ENCODE results near the gene RPL7A. TPM values are rescaled to one million over a fixed set of nuclear protein-coding genes. Genes with fewer than 3 reads are reported as not detected.
"Not testable (repeated sequence)": the region's sequence is repeated elsewhere in the genome, so short reads cannot be mapped to it uniquely, and the experiment has no call there.

The RPL7A gene
- total RNA-seq, 2 donors from 2014 or later, result 2,417 to 2,552 TPM

DNA sequence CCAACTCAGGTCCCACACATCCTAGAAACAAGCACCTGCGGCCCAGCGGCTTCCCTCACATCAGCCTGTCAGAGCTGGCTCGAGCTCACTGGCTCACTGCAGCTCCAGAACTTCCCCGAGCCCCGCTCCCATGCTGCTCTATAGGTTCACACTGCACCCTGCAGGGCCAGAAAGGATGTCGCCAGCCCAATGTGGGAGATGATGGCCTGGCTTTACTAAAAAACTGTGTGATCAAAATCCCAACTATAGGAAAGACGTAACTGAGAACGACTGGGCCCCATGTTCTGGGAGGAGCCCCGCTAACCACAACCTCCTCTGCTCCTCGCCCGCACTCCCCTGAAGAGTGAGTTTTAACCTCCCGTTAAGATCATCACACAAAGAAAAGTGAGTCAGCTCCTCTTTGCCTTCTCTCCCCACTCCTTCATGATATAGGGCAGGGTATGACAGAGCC lies 23.3 kb downstream of the RPL7A start:
- H3K4me1 Mint-ChIP-seq, result peaks cover 64% of the 10 kb centered on the region
- ATAC-seq (peak; percentile 70), DNase-seq (peak; percentile 22 to 64 (median 52))
- peak overlapping the region; percentile 92 for H3K4me3 Mint-ChIP-seq
- no peaks in the 10 kb centered on the region for H3K9me3 ChIP-seq (ENCODE audit: control insufficient read depth, low read length, poor library complexity, severe bottlenecking)
- peak overlapping the region; percentile 98 for H3K27ac Mint-ChIP-seq
- peaks cover 4% of the 10 kb centered on the region for H3K36me3 Mint-ChIP-seq (ENCODE audit: low read depth)
- no peaks in the 10 kb centered on the region for H3K27me3 Mint-ChIP-seq

DNA sequence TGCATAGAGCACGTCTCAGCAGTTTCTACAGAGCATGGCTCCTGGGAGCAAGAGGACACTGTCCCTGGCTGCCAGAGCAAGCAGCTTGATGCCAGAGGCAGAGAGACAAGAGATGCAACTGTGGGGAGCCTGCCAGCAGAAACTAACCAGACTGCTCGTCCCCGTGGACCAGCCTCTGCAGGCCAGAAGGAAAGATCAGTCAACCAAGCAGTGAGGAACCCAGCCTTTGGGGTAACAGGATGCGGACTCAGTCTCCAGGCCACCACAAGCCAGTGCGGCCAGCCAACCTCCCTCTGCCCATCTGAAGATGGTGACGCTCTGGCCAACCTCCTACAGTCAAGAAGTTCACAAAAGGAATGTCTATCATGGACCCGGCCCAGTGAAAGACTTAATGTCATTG lies 24.1 kb downstream of the RPL7A start:
- H3K4me1 Mint-ChIP-seq, result peaks cover 61% of the 10 kb centered on the region
- no peaks in the 10 kb centered on the region for H3K9me3 ChIP-seq (ENCODE audit: control insufficient read depth, low read length, poor library complexity, severe bottlenecking)
- H3K36me3 Mint-ChIP-seq (ENCODE audit: low read depth), result peaks cover 4% of the 10 kb centered on the region
- no peaks in the 10 kb centered on the region for H3K27me3 Mint-ChIP-seq
- ATAC-seq (no peak), DNase-seq (no peak)
- H3K27ac Mint-ChIP-seq, result peak overlapping the region; percentile 98
- H3K4me3 Mint-ChIP-seq, result peak overlapping the region; percentile 56

GRCh38 chr9:133374612-133375115 lies 26.6 kb downstream of the RPL7A start:
- Mint-ChIP-seq H3K27ac (peak overlapping the region; percentile 98), H3K4me1 (peaks cover 42% of the 10 kb centered on the region), H3K4me3 (peak overlapping the region; percentile 93), H3K27me3 (no peaks in the 10 kb centered on the region), H3K36me3 (ENCODE audit: low read depth) (peaks cover 4% of the 10 kb centered on the region)
- no peak for DNase-seq
- no peak for ATAC-seq
- no peaks in the 10 kb centered on the region for H3K9me3 ChIP-seq (ENCODE audit: control insufficient read depth, low read length, poor library complexity, severe bottlenecking)

DNA sequence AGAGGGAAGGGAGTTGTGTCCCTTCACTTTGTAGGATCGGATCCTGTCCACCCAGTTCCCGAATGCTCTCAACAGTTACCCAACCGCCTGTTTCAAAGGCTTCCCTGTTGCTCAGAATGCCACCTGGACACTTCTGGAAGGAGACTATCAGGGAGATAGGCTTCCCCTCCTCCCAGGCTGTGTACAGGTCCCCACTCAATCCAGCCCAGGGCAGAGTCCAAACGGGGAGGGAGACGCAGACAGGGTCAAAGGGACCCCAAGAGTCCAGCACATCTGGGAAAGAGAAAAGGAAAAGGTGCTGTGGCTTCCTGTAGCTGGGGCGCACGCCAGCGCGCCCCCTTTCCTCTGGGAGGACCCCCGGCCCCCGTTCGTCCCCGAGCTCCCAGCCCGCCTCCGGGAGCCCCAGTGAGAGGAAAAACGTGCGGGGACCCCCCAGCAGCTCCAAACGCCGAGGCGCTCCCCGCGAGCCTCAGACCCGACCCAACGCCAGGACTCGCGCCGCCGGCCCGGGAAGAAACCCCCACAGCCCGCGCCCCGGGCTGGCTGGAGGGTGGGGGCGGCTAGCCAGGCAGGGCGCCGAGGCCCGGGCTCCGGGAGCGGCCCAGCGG lies 27.2 kb downstream of the RPL7A start:
- no peak for DNase-seq
- no peak for ATAC-seq
- Mint-ChIP-seq H3K27ac (peak overlapping the region; percentile 98), H3K4me1 (peaks cover 37% of the 10 kb centered on the region), H3K27me3 (no peaks in the 10 kb centered on the region), H3K36me3 (ENCODE audit: low read depth) (peaks cover 4% of the 10 kb centered on the region), H3K4me3 (peak overlapping the region; percentile 93)
- no peaks in the 10 kb centered on the region for H3K9me3 ChIP-seq (ENCODE audit: control insufficient read depth, low read length, poor library complexity, severe bottlenecking)

DNA sequence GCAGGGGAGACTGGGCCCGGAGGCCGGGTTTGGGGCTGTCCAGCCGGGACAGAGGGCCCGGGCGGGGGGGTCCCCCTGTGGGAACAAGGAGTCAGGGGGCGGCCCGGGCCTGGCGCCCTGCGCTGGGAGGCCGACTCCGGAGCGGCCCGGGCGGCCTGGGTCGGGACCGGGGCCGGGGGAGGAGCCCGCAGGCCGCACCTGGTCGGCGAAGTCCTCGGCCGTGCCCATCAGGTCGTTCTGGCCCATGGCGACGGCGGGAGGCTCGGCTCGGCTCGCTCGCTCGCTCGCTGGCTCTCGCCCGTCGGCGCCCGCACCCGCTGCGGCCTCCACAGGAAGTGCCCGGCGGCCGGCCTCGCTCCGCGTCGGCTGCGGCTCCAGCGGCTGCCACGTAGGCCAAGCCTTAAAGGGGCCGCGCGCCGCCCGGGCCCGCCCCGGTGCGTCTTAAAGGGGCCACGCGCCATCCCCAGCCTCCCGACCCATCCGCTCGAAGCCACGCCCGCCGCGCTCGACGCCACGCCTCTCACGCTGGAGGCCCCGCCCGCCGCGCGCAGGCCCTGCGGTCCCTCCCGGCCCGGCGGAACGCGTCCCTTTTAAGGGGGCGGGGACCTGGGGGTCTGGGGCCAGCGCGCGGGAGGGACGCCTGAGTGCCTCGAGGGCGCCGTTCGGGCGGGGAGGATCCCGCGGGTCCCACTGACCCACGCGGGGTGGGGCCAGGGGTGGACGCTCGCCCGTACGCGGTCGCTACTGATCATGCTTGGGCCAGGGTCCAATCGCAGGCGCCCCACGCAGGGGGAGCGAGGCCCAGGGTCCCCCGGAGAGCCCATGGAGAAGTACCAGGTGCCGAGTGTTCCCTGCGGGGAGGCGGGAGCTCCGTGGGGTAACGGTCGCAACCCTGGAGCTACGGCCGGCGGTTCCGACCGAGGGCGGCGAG lies 28.0 kb downstream of the RPL7A start, which contains the start of the genes STKLD1 and SURF4:
TSS of gene STKLD1 (plus strand) at position 643 of the 931 bp plus-strand sequence. CDS start at position 751, 108 bp downstream.
TSS of gene SURF4 (minus strand) at position 337 of the 931 bp plus-strand sequence. CDS start at position 246, 91 bp downstream.
- DNase-seq (peak; percentile 91 to 93 (median 92)), ATAC-seq (peak; percentile 84)
- no peaks in the 10 kb centered on the region for H3K27me3 Mint-ChIP-seq
- H3K9me3 ChIP-seq (ENCODE audit: control insufficient read depth, low read length, poor library complexity, severe bottlenecking), result no peaks in the 10 kb centered on the region
- H3K4me3 Mint-ChIP-seq, result peak within 1 kb of the TSS; percentile 93
- peak within 1 kb of the TSS; percentile 98 for H3K27ac Mint-ChIP-seq
- H3K36me3 Mint-ChIP-seq (ENCODE audit: low read depth), result peaks cover 4% of the 10 kb centered on the region
- H3K4me1 Mint-ChIP-seq, result peaks cover 29% of the 10 kb centered on the region

DNA sequence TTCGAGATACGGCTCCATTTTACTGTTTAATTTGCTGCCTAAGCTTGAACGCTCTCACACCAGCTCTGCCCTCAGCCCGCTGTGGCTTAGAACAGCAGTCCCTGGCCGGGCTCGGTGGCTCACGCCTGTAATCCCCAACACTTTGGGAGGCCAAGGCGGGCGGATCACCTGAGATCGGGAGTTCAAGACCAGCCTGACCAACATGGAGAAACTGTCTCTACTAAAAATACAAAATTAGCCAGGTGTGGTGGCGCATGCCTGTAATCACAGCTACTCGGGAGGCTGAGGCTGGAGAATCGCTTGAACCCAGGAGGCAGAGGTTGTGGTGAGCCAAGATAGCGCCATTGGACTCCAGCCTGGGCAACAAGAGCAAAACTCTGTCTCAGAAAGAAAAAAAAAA lies 29.3 kb downstream of the RPL7A start:
- DNase-seq; H3K9me3 ChIP-seq (ENCODE audit: control insufficient read depth, low read length, poor library complexity, severe bottlenecking); H3K27ac Mint-ChIP-seq; ATAC-seq; H3K27me3 Mint-ChIP-seq; H3K36me3 Mint-ChIP-seq (ENCODE audit: low read depth): not testable (repeated sequence)
- Mint-ChIP-seq H3K4me3 (peak overlapping the region; percentile 75), H3K4me1 (peaks cover 16% of the 10 kb centered on the region)

DNA sequence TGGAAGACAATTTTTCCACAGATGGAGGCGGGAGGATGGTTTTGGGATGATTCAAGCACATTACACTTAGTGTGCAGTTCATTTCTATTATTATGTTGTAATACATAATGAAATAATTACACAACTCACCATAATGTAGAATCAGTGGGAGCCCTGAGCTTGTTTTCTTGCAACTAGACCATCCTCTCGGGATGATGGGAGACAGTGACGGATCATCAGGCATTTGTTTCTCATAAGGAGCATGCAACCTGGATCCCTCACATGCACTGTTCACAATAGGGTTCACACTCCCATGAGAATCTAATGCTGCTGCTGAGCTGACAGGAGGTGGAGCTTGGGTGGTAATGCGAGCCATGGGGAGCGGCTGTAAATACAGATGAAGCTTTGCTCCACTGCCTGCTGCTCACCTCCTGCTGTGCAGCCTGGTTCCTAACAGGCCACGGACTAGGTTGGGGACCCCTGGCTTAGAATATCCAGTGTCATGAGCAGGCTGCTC lies 29.8 kb downstream of the RPL7A start:
- no peak for ATAC-seq
- H3K9me3 ChIP-seq (ENCODE audit: control insufficient read depth, low read length, poor library complexity, severe bottlenecking), result no peaks in the 10 kb centered on the region
- DNase-seq, result no peak
- Mint-ChIP-seq H3K36me3 (ENCODE audit: low read depth) (peaks cover 4% of the 10 kb centered on the region), H3K27ac (no peak overlapping the region), H3K27me3 (no peaks in the 10 kb centered on the region), H3K4me3 (no peak overlapping the region), H3K4me1 (peaks cover 11% of the 10 kb centered on the region)

DNA sequence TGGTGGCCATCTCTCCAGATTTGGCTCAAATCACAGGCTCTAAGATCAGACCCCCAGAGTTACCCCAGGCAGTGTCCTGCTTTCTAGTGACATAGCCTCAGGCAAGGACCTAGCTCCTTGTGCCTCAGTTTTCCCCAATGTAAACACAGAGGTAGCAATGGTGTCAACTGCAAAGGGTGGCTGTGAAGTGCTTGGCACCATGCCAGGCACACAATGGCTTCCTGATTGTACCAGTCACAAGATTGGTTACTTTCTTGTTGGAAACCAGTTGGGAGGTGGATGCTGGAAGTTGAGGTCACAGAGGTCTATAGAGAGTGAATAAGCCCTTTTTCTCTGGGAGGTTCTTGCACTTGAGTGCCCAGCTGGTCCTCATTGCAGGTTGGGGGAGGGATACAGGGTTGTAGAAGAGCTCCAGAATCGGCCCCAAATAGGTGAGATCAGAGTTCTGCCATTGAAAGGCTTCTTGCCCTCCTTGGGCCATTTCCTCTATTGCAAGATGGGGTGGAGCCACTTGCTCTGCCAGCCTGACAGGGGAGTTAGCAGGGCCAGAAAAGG lies 30.5 kb downstream of the RPL7A start:
- DNase-seq, result no peak
- Mint-ChIP-seq H3K27ac (no peak overlapping the region), H3K27me3 (no peaks in the 10 kb centered on the region), H3K4me1 (peaks cover 8% of the 10 kb centered on the region), H3K36me3 (ENCODE audit: low read depth) (peaks cover 4% of the 10 kb centered on the region), H3K4me3 (no peak overlapping the region)
- no peaks in the 10 kb centered on the region for H3K9me3 ChIP-seq (ENCODE audit: control insufficient read depth, low read length, poor library complexity, severe bottlenecking)
- no peak for ATAC-seq

DNA sequence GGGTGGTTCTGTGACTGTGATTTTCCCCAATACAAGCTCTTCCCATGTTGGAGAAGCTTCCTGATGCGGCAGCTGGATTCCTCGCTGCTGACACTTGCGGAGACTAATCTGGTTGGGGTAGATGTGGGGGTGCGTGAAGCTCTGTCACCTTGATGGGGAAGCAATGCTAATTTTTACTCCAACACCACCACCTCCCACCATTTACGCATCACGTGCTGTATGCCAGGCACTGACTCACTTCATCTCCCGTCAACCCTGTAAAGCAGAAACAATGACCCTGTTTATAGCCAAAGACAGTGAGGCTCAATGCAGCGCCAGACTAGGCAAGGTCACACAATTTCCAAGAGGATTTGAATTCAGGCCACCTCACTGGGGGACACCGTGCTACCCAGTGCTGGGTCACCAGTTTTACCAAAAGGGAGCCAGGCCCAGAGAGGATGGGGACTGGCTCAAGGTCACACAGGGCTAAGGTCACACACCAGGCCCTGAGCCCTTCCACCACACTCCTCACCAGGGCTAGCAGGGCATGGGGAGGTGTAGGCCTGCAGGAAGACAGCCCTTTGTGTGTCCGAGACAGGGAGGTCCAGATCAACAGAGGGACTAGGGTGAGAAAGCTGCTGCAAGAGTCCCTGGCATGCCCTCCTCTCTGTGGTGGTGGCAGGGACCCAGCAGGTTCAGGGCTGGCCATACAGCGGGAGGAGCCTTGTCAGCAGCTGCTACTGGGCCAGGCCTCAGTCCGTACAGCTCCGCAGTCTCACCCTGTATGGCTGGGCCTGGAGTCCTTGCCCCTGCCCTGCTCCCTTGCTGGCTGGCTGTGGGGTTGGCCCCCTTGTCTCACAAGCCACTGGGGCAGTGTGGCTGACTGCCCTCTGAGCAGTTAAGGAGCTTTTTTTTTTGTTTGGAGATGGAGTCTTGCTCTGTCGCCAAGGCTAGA lies 31.4 kb downstream of the RPL7A start:
- Mint-ChIP-seq H3K4me3 (no peak overlapping the region), H3K27ac (no peak overlapping the region), H3K27me3 (no peaks in the 10 kb centered on the region), H3K36me3 (ENCODE audit: low read depth) (peaks cover 4% of the 10 kb centered on the region), H3K4me1 (peaks cover 8% of the 10 kb centered on the region)
- no peaks in the 10 kb centered on the region for H3K9me3 ChIP-seq (ENCODE audit: control insufficient read depth, low read length, poor library complexity, severe bottlenecking)
- DNase-seq, result no peak
- no peak for ATAC-seq

DNA sequence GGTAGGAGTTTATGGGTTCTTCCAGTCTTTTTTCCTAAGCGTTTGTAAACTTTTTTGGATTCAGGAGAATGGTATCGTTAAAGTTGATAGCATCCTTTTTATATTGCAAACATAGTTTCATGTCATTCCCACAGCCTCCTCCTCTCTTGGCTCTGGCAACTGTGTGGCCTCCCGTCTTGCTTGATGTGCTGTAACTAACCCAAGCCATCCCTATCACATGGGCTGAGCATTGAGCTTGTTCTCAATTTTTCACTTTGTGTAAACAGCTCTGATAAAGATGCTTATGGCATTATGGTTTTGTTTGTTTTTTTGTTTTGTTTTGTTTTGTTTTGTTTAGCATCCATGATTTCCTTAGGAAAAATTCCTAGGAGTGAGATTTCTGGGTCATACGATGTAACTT lies 32.7 kb downstream of the RPL7A start:
- no peaks in the 10 kb centered on the region for H3K36me3 Mint-ChIP-seq (ENCODE audit: low read depth)
- H3K27ac Mint-ChIP-seq, result no peak overlapping the region
- H3K4me1 Mint-ChIP-seq, result no peaks in the 10 kb centered on the region
- H3K27me3 Mint-ChIP-seq, result no peaks in the 10 kb centered on the region
- no peaks in the 10 kb centered on the region for H3K9me3 ChIP-seq (ENCODE audit: control insufficient read depth, low read length, poor library complexity, severe bottlenecking)
- DNase-seq, result no peak
- H3K4me3 Mint-ChIP-seq, result no peak overlapping the region
- ATAC-seq, result no peak

- Mint-ChIP-seq H3K4me1 (no peaks in the 10 kb centered on the region), H3K27ac (no peak overlapping the region), H3K4me3 (no peak overlapping the region), H3K36me3 (ENCODE audit: low read depth) (no peaks in the 10 kb centered on the region), H3K27me3 (no peaks in the 10 kb centered on the region)
- H3K9me3 ChIP-seq (ENCODE audit: control insufficient read depth, low read length, poor library complexity, severe bottlenecking), result no peaks in the 10 kb centered on the region
- ATAC-seq (no peak), DNase-seq (no peak)
Measured at GRCh38 chr9:133382507-133383141, 34.6 kb downstream of the RPL7A start.

DNA sequence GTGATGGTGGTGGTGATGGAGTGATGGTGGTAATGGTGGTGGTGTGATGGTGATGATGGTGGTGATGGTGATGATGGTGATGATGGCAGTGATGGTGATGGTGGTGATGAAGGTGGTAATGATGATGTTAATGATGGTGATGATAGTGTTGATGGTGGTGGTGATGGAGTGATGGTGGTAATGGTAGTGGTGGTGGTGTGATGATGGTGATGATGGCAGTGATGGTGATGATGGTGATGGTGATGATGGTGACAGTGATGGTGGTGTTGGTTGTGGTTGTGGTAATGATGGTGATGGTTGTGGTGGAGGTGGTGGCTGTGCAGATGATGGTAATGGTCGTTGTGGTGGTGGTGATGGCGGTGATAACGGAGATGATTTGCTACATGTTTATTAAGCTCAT lies 35.4 kb downstream of the RPL7A start:
- ATAC-seq, result no peak
- Mint-ChIP-seq H3K27me3 (no peaks in the 10 kb centered on the region), H3K4me3 (no peak overlapping the region), H3K27ac (no peak overlapping the region), H3K4me1 (no peaks in the 10 kb centered on the region), H3K36me3 (ENCODE audit: low read depth) (no peaks in the 10 kb centered on the region)
- no peak for DNase-seq
- no peaks in the 10 kb centered on the region for H3K9me3 ChIP-seq (ENCODE audit: control insufficient read depth, low read length, poor library complexity, severe bottlenecking)
